DMS53 (cell line): Measurements from ENCODE around the gene CD28.
A peak's percentile ranks its signal among the peaks of the same experiment; 100 is the strongest.

Experiments used
- DNase-seq: peaks from one replicate; lab custom pipeline; 2025; lab: John Stamatoyannopoulos, UW

Gene CD28

DNA sequence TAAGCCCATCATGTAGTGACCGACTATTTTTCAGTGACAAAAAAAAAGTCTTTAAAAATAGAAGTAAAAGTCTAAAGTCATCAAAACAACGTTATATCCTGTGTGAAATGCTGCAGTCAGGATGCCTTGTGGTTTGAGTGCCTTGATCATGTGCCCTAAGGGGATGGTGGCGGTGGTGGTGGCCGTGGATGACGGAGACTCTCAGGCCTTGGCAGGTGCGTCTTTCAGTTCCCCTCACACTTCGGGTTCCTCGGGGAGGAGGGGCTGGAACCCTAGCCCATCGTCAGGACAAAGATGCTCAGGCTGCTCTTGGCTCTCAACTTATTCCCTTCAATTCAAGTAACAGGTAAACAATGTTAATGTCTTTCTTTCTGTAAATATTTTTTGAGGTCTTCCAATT, at the start of gene CD28:
Gene CD28 (plus strand): TSS at position 237 of the 400 bp plus-strand sequence. CDS start 58 bp downstream, at position 295.
- no peak for DNase-seq

GRCh38 chr2:203659331-203660049, 46.9 kb upstream of the CD28 start:
- DNase-seq = no peak

DNA sequence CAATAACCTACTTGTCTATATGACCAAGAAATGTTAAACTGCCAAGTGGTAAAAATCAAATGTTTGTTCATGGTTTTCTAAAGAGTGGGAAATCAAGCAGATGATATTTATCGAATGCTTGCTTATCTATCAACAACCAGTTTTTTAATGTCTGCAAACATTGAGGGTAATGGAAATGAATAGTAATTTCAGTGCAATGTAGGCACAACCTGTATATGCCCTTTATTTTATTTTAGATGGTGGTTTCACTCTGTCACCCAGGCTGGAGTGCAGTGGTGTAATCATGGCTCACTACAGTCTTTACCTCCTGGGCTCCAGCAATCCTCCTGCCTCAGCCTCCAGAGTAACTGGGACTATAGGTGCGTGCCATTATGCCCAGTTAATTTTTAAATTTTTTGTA, 46.0 kb upstream of the CD28 start:
- DNase-seq = no peak

DNA sequence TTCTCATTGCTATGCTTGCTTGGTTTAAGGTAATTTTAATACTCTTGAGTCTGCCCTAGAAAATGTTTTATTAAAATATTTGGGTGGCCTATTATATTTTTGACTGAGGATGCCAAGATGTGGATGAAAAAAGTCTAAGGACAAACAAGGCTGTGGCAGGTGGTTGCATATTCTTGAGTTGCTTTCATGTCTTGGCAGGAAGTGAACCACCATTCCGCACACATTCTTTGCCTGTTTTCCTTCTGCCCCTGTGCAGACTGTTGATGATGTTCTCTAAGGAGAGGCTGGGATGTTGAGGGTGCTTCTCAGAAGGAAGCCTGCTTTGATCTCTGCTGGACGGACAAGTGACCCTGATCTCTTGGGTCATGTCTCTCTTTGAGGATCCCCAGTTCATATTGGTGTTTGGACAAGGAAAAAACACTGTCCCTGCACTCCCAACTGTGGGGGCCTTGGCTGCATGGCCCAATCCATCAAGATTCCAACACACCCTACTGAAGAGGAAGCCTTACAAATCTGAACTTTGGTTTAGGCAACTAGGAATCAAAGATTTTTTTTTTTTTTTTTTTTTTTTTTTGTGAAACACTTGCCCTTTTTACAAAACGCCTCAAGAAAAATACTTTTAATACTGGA, 45.0 kb upstream of the CD28 start:
- DNase-seq = no peak

- no peak for DNase-seq
Measured at GRCh38 chr2:203662487-203662886, 44.0 kb upstream of the CD28 start.

GRCh38 chr2:203662951-203663350, 43.5 kb upstream of the CD28 start:
- DNase-seq = peak; percentile 56

GRCh38 chr2:203664029-203664755, 42.2 kb upstream of the CD28 start:
- DNase-seq = peak; percentile 50

GRCh38 chr2:203667838-203668237, 38.6 kb upstream of the CD28 start:
- no peak for DNase-seq

- DNase-seq = peak; percentile 25
Measured at GRCh38 chr2:203669820-203670219, 36.6 kb upstream of the CD28 start.

DNA sequence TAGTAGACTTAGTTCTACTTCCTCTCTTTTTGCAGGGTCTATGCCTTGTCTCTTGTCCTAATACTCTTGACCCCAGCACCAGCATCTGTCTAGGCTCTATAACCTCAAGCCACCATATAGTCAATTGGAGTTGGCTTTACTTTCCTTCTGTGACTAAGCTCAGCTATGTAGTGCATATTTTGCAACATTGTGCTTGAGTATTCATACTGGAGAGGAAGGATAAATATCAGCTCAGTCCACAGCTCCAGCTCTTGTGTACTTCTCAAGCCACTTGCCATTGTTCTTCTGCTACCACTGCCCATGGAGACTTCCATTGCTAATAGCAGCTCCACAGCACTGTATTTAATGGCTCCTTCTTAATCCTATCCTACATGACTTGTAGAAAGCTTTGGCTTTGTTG, 35.5 kb upstream of the CD28 start:
- no peak for DNase-seq

DNA sequence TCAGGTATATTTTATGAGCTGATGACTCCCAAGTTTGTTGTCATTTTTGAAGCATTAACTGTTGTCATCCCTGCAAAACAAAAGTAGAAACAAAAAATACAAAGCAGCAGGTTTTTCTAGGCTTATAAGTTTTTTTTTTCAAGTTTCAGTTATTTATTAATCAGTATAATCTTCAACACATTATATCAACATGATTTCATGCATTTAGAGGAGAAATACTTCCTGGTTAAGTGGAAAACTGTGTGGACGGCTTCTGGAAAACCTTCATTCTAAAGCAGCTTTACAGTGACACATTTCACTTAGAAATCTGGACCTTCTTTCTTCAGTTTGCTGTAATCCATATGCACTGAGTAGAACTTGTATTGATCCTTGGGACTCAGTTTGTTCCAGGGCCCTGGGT, 34.6 kb upstream of the CD28 start:
- DNase-seq = no peak

DNA sequence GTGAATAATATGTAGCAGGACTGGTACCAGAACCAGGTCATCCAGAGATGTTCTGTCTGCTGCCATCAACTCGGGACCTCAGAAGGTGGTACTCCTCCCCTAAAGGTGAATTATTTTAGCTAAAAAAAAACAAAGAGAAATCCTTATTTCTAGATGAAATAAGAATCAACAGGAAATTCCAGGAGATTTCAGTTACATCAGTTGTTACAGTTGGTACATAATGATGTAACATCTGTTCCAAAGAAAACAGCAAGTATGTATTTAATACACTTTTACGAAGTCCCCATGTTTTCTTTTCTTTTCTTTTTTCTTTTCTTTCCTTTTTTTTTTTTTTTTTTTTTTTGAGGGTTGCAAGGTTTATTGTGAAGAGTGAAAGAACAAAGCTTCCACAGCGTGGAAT, 33.6 kb upstream of the CD28 start:
- no peak for DNase-seq

DNA sequence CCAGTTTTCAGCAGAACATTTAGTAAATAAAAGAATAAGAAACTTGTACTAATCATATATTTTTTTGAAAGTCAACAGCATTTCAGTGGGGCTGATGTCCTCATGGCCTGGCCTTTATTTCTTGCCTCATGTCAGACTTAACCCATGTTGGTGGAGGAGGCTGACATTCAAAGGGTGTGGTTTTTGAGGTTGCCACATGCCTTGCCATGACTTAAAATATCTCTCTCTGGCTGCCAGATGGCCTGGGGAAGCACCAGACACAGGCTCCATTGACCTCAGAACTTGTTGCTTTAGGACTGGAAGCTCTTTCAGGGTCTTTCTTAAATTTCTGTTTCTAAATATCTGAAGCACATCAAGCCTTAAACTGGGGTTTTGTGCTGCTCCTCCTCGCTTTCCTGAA, 32.5 kb upstream of the CD28 start:
- no peak for DNase-seq

GRCh38 chr2:203675086-203675485, 31.4 kb upstream of the CD28 start:
- no peak for DNase-seq

- DNase-seq = no peak
Measured at GRCh38 chr2:203678971-203679370, 27.5 kb upstream of the CD28 start.

DNA sequence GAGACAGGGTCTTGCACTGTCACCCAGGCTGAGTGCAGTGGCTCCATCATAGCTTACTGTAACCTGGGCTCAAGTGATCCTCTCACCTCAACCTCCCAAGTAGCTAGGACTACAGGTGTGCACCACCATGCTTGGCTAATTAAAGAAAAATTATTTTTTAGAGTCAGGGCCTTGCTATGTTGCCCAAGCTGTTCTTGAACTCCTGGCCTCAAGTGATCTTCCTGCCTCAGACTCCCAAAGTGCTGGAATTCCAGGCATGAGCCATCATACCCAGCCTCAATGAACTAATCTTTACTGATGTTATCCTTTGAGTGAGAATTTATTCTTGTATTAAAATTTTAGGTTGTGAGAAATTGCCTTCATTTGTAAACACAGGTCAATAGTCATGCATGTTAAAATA, 27.0 kb upstream of the CD28 start:
- no peak for DNase-seq

GRCh38 chr2:203681978-203682377, 24.5 kb upstream of the CD28 start:
- no peak for DNase-seq

DNA sequence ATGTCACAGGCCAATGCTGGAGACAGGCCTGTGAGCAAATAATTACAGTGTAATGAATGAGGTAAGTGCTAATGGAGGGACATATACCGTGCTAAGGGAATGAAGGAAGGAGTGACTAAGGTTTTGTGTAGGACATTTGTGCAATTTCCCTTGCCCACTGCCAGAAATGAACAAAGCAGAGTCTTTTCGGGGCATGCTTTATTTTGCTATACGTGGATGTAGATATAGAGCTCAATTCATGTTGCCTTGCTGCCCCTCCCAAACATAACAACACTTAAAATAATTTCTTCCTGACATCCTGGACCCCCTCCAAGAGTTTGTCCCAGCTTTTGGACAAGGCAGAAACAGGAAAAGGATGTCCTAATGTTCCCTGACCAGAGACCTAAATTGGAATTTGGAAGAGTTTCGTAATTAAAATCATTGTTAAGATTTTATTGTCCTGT, 23.7 kb upstream of the CD28 start:
- no peak for DNase-seq

DNA sequence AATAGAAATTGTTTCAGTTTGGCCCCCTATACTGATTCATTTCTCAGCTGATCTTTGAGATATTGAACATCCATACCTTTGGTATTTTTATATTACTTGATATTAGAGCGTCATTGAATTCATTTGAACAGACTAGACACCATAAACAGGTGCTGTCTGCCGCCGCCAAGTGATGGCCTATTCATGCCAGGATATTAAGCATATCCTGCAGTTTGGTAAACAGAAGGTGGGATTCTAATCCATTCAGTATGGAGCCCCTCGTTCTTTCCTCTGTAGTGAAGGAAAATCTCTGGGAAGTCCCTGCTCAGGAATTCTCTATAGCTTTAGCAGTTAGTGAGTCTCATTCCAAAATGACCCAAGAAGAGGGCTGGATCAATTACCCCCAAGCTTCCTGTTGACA, 23.0 kb upstream of the CD28 start:
- DNase-seq = no peak

- peak; percentile 42 for DNase-seq
Measured at GRCh38 chr2:203683932-203684556, 22.4 kb upstream of the CD28 start.

DNA sequence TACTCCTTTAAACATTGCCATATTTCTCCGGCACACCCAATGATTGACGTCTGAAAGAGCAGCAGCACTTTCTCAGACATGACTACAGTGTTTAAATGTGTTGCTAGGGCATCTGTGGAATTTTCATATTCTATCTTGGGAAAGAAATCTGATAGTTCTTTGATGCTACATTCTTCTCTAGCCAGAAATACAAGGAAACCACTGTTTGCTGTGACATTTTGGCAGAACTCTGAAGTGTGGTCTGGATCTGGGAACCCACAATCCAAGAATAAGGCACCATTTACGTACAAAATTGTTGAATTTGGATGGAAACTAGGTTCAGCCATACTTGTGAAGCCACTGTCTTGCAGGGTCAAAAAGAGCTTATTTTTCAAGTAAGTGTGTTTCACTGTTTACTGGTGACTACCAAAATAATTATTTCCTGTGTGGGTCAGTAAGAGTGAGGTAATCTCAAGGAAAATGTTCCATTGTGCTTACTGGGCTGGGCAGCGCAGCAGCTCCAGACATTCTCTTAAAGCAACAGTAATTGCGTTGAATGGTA, 21.3 kb upstream of the CD28 start:
- DNase-seq = no peak

- DNase-seq = no peak
Measured at GRCh38 chr2:203685789-203686420, 20.5 kb upstream of the CD28 start.
